ENCODE data around the gene ASTN2.

DNA sequence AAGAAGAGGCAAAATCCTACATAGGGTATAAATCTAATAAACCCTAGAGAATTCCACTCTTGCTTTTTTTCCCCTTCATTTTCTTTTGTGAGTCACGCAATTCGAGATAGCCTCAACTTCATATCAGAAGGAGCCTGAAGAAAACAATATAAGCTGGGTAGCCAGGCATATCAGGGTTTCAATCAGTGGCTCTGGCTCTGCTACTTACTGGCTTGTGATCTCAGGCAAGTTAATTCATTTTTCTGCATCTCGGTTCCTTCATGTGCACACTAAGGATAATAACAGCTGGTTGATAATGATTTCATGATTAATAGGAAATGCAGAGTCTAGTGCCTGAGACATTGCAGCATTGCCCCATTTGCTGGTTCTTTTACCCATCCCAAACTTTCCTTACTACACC lies 46.5 kb upstream of the ASTN2 start:
- TF ChIP-seq SMC3 (conservative IDR thresholded peaks at IDR 0.05; ENCODE audit: poor library complexity) (no peak), EP300 (conservative IDR thresholded peaks at IDR 0.05; ENCODE audit: poor library complexity, severe bottlenecking) (no peak), MXI1 (conservative IDR thresholded peaks at IDR 0.05; ENCODE audit: poor library complexity, severe bottlenecking) (no peak), POLR2AphosphoS5 (IDR thresholded peaks at IDR 0.05) (no peak), TAF1 (IDR thresholded peaks at IDR 0.05; ENCODE audit: low read depth) (no peak)
- TF ChIP-seq, protein P1, sequence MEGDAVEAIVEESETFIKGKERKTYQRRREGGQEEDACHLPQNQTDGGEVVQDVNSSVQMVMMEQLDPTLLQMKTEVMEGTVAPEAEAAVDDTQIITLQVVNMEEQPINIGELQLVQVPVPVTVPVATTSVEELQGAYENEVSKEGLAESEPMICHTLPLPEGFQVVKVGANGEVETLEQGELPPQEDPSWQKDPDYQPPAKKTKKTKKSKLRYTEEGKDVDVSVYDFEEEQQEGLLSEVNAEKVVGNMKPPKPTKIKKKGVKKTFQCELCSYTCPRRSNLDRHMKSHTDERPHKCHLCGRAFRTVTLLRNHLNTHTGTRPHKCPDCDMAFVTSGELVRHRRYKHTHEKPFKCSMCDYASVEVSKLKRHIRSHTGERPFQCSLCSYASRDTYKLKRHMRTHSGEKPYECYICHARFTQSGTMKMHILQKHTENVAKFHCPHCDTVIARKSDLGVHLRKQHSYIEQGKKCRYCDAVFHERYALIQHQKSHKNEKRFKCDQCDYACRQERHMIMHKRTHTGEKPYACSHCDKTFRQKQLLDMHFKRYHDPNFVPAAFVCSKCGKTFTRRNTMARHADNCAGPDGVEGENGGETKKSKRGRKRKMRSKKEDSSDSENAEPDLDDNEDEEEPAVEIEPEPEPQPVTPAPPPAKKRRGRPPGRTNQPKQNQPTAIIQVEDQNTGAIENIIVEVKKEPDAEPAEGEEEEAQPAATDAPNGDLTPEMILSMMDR (IDR thresholded peaks at IDR 0.05; ENCODE audit: poor library complexity, severe bottlenecking): no peak
- TF ChIP-seq, protein P2, sequence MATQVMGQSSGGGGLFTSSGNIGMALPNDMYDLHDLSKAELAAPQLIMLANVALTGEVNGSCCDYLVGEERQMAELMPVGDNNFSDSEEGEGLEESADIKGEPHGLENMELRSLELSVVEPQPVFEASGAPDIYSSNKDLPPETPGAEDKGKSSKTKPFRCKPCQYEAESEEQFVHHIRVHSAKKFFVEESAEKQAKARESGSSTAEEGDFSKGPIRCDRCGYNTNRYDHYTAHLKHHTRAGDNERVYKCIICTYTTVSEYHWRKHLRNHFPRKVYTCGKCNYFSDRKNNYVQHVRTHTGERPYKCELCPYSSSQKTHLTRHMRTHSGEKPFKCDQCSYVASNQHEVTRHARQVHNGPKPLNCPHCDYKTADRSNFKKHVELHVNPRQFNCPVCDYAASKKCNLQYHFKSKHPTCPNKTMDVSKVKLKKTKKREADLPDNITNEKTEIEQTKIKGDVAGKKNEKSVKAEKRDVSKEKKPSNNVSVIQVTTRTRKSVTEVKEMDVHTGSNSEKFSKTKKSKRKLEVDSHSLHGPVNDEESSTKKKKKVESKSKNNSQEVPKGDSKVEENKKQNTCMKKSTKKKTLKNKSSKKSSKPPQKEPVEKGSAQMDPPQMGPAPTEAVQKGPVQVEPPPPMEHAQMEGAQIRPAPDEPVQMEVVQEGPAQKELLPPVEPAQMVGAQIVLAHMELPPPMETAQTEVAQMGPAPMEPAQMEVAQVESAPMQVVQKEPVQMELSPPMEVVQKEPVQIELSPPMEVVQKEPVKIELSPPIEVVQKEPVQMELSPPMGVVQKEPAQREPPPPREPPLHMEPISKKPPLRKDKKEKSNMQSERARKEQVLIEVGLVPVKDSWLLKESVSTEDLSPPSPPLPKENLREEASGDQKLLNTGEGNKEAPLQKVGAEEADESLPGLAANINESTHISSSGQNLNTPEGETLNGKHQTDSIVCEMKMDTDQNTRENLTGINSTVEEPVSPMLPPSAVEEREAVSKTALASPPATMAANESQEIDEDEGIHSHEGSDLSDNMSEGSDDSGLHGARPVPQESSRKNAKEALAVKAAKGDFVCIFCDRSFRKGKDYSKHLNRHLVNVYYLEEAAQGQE (IDR thresholded peaks at IDR 0.05; ENCODE audit: borderline replicate concordance): no peak
